Hepatocyte (in vitro differentiated cells): ENCODE measurements around the gene ZC3H15. TPM values are rescaled to one million over a fixed set of nuclear protein-coding genes. Genes with fewer than 3 reads are reported as not detected.

Experiments
- DNase-seq: peaks from one replicate; pipeline ENCODE4 v3.0.0-alpha.2; 2016; ENCODE audit warnings: low spot score
- H2AFZ ChIP-seq: fragments of 200-600 bp; sonication (generic); 2 replicates; pipeline ENCODE4 v1.6.0; 2016; ENCODE audit warnings: antibody characterized with exemption, mild to moderate bottlenecking
- H3K27ac ChIP-seq: fragments of 200-600 bp; sonication (generic); 2 replicates; pipeline ENCODE4 v1.5.1; 2016; ENCODE audit warnings: mild to moderate bottlenecking
- H3K27me3 ChIP-seq: fragments of 200-600 bp; sonication (generic); 2 replicates; pipeline ENCODE4 v1.6.1; 2016
- H3K36me3 ChIP-seq: fragments of 200-600 bp; sonication (generic); replicated peaks from 2 replicates; pipeline ENCODE4 v1.5.1; 2016; ENCODE audit warnings: low read depth; ENCODE audit not compliant: insufficient read depth
- H3K4me1 ChIP-seq: fragments of 200-600 bp; sonication (generic); 2 replicates; pipeline ENCODE4 v1.5.1; 2016; ENCODE audit warnings: mild to moderate bottlenecking, moderate library complexity; ENCODE audit not compliant: insufficient read depth
- H3K4me2 ChIP-seq: fragments of 200-600 bp; sonication (generic); 2 replicates; pipeline ENCODE4 v1.6.0; 2016
- H3K4me3 ChIP-seq: fragments of 200-600 bp; sonication (generic); 2 replicates; pipeline ENCODE4 v1.5.1; 2016; ENCODE audit warnings: mild to moderate bottlenecking
- H3K79me2 ChIP-seq: fragments of 200-600 bp; sonication (generic); 2 replicates; pipeline ENCODE4 v1.6.0; 2017; ENCODE audit warnings: mild to moderate bottlenecking
- H3K9me2 ChIP-seq: fragments of 200-600 bp; sonication (generic); replicated peaks from 2 replicates; pipeline ENCODE4 v1.6.0; 2017; ENCODE audit warnings: mild to moderate bottlenecking; ENCODE audit not compliant: insufficient read depth
- H3K9me3 ChIP-seq: fragments of 200-600 bp; sonication (generic); 2 replicates; pipeline ENCODE4 v1.5.1; 2016; ENCODE audit warnings: low read depth, mild to moderate bottlenecking
- H4K20me1 ChIP-seq: fragments of 200-600 bp; sonication (generic); 2 replicates; pipeline ENCODE4 v1.6.0; 2016; ENCODE audit warnings: mild to moderate bottlenecking; ENCODE audit not compliant: insufficient read depth, poor library complexity, severe bottlenecking
- EZH2 ChIP-seq: fragments of 200-600 bp; sonication (generic); IDR thresholded peaks from 2 replicates; pipeline ENCODE4 v1.6.1; 2016; ENCODE audit warnings: antibody characterized with exemption, mild to moderate bottlenecking, borderline replicate concordance
- EZH2phosphoT487 ChIP-seq: fragments of 200-600 bp; sonication (generic); IDR thresholded peaks from one replicate; pipeline ENCODE4 v1.6.1; 2018; ENCODE audit warnings: antibody characterized with exemption, mild to moderate bottlenecking, low read depth, moderate library complexity; ENCODE audit not compliant: unreplicated experiment, severe bottlenecking
- WGBS: methylation state at CpG from one replicate; pipeline ENCODE4 v1.1.6; 2016; ENCODE audit warnings: low lambda C conversion rate; ENCODE audit errors: missing lambda C conversion rate; 5-methylcytosine and 5-hydroxymethylcytosine counted together
- polyA plus RNA-seq: library from polyadenylated mRNA; unstranded; fragments of >200 nt; fragmentation: Nextera tagmentation; extraction: Ambion mirVana; gene quantifications from 2 replicates; pipeline ENCODE4 v1.2.1, GENCODE V29; 2016
- total RNA-seq: library from RNA; depleted of rRNA; stranded (reverse); fragments of >200 nt; gene quantifications from 2 replicates; pipeline ENCODE4 v1.2.3, GENCODE V29; 2014
- TF ChIP-seq, protein P1 (sequence below): fragments of 200-600 bp; sonication (generic); IDR thresholded peaks from 2 replicates; pipeline ENCODE4 v1.5.1; 2016; ENCODE audit warnings: antibody characterized with exemption, mild to moderate bottlenecking; ENCODE audit not compliant: poor library complexity

ZC3H15 gene
- total and polyA plus RNA-seq, 2 experiments from 2014 or later, result 74.6 to 77.2 TPM

GRCh38 chr2:186537019-186537418 is 51.0 kb downstream of the ZC3H15 start:
- WGBS, result 90% methylated on average over 4 of the region's 4 CpGs
- H3K27ac ChIP-seq, result no peak overlapping the region
- no peaks in the 10 kb centered on the region for H3K9me3 ChIP-seq
- H3K4me1 ChIP-seq, result peaks cover 7% of the 10 kb centered on the region
- H4K20me1 ChIP-seq, result no peaks in the 10 kb centered on the region
- H3K36me3 ChIP-seq, result no peaks in the 10 kb centered on the region
- no peaks in the 10 kb centered on the region for H3K9me2 ChIP-seq
- no peak overlapping the region for H3K4me2 ChIP-seq
- no peak for DNase-seq
- no peak overlapping the region for H2AFZ ChIP-seq
- no peaks in the 10 kb centered on the region for H3K79me2 ChIP-seq
- TF ChIP-seq EZH2phosphoT487 (no peak), EZH2 (no peak)
- TF ChIP-seq, protein P1, sequence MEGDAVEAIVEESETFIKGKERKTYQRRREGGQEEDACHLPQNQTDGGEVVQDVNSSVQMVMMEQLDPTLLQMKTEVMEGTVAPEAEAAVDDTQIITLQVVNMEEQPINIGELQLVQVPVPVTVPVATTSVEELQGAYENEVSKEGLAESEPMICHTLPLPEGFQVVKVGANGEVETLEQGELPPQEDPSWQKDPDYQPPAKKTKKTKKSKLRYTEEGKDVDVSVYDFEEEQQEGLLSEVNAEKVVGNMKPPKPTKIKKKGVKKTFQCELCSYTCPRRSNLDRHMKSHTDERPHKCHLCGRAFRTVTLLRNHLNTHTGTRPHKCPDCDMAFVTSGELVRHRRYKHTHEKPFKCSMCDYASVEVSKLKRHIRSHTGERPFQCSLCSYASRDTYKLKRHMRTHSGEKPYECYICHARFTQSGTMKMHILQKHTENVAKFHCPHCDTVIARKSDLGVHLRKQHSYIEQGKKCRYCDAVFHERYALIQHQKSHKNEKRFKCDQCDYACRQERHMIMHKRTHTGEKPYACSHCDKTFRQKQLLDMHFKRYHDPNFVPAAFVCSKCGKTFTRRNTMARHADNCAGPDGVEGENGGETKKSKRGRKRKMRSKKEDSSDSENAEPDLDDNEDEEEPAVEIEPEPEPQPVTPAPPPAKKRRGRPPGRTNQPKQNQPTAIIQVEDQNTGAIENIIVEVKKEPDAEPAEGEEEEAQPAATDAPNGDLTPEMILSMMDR, result no peak
- H3K27me3 ChIP-seq, result no peaks in the 10 kb centered on the region
- no peak overlapping the region for H3K4me3 ChIP-seq

GRCh38 chr2:186540941-186541340 is 54.9 kb downstream of the ZC3H15 start:
- DNase-seq, result no peak
- Histone ChIP-seq H3K4me2 (no peak overlapping the region), H2AFZ (no peak overlapping the region), H3K27ac (no peak overlapping the region), H3K36me3 (no peaks in the 10 kb centered on the region), H3K9me2 (no peaks in the 10 kb centered on the region), H3K4me1 (peaks cover 5% of the 10 kb centered on the region), H3K9me3 (no peaks in the 10 kb centered on the region), H3K79me2 (no peaks in the 10 kb centered on the region), H3K27me3 (no peaks in the 10 kb centered on the region), H4K20me1 (no peaks in the 10 kb centered on the region), H3K4me3 (no peak overlapping the region)
- WGBS, result 52% methylated on average over 4 of the region's 4 CpGs
- TF ChIP-seq EZH2 (no peak), EZH2phosphoT487 (no peak)
- TF ChIP-seq, protein P1, result no peak

DNA sequence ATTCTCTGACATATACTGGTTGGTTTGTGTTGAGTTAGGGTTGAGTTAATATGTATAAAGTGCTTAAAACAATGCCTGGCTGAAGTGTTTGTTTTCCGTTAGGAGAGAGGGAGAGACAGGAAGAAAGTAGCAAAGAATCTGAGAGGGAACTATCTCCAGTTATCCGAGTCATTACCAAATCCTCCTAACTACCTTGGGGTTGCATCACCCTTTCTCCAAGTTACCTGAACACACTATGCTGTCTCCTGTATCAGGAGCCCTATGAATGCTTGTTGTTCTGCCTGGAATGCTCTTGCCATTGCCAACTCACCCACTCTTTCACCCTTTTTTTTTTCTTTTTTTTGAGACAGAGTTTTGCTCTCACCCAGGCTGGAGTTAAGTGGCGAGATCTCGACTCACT is 55.9 kb downstream of the ZC3H15 start:
- Histone ChIP-seq H3K27me3 (no peaks in the 10 kb centered on the region), H4K20me1 (no peaks in the 10 kb centered on the region), H3K9me3 (no peaks in the 10 kb centered on the region), H3K4me3 (no peak overlapping the region), H3K4me1 (peaks cover 5% of the 10 kb centered on the region), H3K9me2 (no peaks in the 10 kb centered on the region), H3K4me2 (no peak overlapping the region), H2AFZ (no peak overlapping the region), H3K27ac (no peak overlapping the region), H3K36me3 (no peaks in the 10 kb centered on the region), H3K79me2 (no peaks in the 10 kb centered on the region)
- 80% methylated on average over 4 of the region's 4 CpGs for WGBS
- DNase-seq, result no peak
- TF ChIP-seq EZH2 (no peak), EZH2phosphoT487 (no peak)
- TF ChIP-seq, protein P1, result no peak

DNA sequence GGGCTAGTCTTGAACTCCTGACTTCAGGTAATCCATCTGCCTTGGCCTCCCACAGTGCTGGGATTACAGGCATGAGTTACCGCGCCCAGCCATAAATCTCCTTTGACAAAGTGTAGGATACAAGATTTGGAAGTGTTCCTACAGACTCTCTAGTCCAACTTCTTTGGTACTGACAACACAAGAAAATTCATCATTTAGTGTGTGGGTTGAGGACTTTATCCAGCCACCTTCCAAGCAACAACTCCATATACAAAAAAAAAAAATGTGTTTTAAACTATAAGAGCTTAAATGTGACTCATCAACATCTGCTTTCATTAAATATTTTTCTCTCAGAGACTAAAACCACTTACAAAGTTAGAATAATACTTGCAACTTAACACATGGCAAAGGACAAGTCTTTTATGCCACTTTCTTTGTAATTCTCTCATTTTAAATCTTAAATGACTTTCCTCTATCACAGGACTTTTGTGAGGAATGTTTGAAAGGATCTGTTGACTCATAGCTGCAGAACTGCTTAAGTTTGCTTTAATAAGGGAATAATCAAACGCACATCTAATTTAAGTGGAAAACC is 57.6 kb downstream of the ZC3H15 start:
- peak; percentile 6 for DNase-seq
- H3K4me3 ChIP-seq, result no peak overlapping the region

More for the DNA sequence above, 57.6 kb downstream of the ZC3H15 start:
- Histone ChIP-seq H3K9me3 (no peaks in the 10 kb centered on the region), H4K20me1 (no peaks in the 10 kb centered on the region), H2AFZ (no peak overlapping the region), H3K79me2 (no peaks in the 10 kb centered on the region), H3K27ac (peak overlapping the region; percentile 76), H3K27me3 (no peaks in the 10 kb centered on the region), H3K4me2 (peak overlapping the region; percentile 16), H3K9me2 (no peaks in the 10 kb centered on the region), H3K36me3 (no peaks in the 10 kb centered on the region), H3K4me1 (peaks cover 5% of the 10 kb centered on the region)
- 59% methylated on average over 3 of the region's 3 CpGs for WGBS
- TF ChIP-seq, protein P1, result no peak
- TF ChIP-seq EZH2phosphoT487 (no peak), EZH2 (no peak)
